ENCODE results near the gene MAML3.

MAML3 gene

DNA sequence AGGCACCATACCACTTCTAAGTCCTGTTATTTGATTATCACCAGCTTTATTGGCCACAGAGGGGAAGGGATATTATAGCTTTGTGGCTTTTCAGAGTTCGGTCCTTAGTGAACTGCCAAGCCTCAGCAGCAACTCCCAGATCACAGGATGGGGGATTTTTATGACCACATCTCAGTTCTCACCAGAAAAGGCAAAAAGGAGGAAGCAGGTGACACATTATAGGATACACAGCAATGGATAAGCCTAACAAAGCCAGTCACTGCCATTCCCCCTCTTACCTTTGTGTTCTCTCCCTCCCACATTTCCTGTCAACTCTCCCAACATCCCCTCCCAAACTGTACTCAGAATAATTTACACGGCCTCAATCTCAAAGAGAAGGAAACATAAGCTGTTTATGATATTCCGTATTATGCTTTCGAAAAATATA is 345.6 kb downstream of the MAML3 start:
- no peak for DNase-seq

DNA sequence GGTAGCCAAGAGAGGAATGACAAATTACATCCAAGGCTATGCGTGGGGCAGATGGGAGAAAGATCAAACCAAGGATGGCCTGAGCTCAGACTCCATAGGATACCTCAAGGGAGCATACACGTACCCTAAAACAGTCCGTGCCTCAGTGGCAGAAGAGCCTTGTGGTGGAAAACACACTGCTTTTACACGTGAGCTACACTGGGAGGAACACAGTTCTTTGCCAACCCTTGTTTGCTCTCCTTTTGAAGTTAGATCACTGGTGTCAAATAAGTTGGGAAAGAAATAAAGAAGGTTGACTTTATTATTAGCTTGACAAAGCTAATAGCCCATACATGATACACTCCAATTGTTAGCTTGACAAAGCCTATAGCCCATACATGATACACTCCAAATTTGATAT is 346.5 kb downstream of the MAML3 start:
- no peak for DNase-seq

DNA sequence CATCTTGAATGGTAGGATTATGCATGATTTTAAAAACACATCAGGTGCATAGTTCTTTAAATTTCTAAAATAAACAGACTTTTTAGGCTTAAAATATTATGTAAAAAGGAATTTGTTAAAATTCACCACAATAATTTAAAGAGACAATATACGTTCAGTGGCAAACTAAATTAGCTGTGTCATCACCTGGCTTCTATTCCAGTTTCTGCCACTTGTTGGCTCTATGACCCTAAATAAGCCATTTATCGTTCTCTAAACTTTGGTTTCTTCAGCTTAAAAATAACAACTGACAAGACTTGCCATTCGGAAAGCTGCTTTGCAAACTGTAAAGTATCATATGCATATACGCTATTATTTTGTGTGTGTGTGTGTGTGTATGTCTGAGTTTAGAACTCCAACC is 347.1 kb downstream of the MAML3 start:
- DNase-seq, result no peak

DNA sequence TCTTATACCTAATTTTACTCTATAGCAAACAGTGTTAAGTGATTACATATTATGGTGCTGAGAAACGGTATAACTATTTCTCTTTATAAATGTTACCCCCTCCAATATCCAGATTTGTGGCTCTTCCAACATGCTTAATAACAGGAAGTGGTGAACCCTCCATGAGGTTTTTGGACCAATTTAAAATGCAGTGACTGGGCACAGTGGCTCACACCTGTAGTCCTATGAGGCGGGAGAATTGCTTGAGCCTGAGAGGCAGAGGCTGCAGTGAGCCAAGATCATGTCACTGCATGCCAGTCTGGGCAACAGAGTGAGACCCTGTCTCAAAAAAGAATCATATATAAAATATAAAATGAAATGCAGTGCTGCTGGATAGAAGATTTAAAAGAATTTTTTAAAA is 351.1 kb downstream of the MAML3 start:
- DNase-seq, result no peak

DNA sequence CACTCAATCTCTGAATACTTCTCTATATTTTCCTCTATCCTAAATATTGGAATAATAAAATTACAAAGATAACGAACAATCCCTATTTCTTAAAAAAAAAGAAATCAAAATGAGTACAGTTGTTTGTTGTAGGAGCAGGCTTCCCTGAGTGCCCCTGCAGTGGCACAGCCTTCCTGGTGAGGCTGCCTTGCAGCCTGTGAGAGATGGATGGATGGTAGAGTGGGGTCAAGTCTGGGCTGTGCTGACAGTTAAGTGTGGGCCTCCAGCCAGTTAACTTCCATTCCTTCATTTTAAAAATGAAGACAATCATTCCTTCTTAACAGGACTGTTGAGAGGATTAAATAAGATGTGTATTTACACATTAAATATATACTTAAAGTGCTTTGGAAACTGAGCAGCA is 351.5 kb downstream of the MAML3 start:
- no peak for DNase-seq

DNA sequence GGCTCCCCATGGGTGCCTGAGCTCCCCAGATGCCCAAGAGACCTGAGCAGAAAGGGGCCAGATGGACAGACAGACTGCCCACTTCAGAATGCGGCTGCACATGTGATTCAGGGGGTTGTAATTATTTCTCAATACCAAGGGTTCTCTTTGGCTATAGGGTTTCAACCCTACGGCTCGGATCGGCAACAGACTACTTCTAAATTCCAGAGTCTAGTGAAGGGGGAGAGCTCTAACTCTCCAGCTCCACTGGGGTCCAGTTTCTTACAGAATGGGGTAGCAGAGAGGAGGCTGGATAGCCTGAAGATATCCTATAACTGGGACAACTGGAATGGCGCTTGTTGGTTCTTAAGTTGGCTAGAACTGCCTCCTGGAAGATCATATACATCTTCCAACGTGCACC is 352.1 kb downstream of the MAML3 start:
- DNase-seq, result no peak

DNA sequence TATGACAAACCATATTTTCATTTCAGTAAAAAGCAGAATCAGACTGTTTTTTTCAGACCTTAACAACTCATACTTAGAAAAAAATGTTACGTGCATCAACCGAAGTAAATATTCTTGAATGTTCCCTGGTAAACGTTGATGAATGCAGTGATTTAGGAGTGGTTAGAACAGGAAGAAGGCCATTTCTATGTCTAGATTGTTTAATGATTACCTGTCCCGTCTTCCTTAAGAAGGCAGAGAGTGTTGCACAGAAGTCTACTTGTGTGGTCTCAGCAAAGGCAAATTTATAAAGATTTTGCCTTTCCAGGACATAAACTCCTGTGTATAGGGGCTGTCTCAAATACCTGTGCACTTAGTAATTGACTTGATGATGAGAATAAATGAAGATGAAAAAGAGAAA is 353.9 kb downstream of the MAML3 start:
- no peak for DNase-seq

DNA sequence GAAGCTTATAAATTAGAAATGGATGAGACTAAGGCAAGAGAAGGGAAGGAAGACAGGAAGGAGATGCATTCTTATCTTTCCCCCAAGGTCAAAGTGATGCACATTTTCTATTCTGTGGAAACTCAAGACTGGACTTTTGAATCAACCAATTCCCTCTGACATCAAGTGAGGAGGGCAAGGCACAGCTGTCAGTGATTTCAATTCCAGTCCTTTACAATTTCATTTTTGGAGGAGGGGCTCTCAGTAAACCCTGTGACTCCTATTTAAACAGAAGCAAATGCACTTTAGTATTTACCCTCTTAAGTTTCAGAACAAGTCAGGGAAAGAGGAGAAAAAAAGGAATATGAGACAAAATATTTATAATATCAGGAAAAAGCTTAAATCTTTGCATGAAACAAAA is 354.4 kb downstream of the MAML3 start:
- no peak for DNase-seq

DNA sequence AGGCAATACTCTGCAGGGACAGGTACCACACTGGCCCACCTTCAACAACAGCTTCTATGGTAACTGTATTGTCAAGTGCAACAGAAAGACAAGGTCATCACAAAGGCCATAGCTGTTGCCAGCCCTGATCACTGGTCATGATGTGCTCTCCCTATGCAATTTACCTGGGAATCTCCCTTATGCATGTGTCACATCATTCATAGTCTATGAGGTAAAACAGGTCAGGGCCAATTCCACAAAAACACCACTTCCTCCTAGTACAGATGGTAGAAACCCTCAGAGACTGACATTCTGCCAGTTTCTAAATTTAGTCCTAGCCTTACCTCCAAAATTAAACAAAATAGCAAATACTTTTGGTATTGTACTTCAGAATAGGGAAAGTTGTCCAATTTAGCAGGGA is 355.5 kb downstream of the MAML3 start:
- DNase-seq, result peak in 1 of 14 donors; percentile 91

DNA sequence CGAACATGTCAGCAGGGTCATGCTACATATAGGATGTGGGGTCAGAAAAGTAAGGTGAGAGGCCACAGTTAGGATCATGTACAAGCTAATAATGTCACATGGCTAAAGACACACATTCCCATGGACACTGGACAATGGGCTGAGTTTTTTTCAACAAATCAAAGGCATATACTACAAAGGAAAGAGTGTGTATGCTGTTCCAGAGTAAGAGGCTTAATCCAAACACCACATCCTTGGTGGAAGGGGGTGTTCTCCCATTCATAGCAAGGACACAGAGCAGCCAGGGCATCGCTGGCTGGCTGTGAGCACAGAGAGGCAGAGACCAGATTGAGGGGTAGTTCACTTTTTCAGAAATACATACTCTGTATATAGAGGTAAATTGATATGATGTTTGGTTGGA is 356.7 kb downstream of the MAML3 start:
- no peak for DNase-seq

DNA sequence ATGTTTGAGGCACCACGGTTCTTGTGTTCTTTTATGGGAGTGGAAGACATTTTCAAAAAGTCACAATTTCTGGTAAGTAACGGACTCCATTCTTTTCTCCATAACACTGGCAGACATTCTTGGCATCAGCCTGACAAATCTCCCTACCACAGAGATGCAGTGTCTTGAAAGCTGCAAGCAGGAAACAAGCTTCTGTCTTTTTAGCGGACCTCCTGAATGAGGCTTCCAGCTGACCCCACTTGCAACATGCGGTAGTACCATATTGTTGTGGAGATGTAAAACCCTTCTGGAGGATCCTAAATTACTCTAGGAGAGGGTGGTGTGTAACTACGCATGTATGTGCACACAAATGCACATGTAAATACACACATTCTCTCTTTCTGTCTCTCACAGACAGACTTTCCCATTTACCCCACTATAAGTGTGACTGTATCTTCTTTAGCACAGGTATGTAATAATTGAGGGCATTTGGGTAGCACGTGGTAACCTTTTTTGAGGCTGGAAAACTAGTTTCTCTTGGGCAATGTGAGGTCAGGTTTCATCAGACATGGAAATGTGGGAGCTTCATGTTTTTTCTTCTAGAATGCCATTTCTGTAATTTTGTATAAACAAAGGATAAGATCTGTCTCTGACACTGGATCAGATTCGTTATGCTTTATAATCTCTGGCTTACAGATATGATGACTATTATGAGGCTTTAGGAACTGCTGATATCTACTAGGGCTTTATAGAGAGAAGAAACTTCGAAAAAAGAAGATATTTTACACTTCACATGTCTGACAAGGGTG is 358.3 kb downstream of the MAML3 start:
- DNase-seq, result peak in 1 of 14 donors; percentile 41

DNA sequence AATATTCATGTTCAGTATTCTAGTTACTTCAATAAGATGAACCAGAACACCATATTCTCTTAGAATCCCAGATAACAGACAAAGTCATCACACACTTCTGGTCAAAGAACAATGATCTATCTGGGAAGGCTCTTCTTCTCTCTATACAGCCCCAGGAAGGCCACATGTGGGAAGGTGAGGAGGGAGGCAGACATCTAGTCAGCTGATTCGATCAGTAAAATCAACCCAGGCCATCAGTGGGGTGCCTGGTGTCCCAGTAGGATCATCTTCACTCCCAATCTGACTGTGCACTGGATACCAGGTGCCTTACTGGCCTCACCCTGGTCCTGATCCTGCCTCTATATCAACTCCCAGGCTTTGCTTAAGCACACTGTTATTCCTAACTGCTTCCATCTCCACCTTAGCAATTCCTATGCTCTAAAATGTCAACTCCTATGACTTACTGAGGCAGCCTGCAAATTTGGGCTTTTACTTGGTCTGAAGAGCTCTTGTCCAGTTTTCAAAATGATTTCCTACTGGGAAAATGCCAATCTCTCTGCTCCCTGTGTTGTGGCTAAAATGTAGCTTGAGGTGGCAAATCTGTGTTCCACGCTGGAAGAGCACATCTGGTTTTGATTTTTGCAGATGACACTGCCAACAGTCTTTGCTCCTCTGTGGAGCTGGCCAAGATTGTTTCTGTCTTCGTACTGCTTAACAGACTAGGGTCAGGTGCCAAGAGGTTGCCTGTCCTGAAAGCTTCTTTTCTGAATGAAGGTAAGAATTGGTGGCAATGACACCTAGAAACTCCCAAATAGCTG is 359.6 kb downstream of the MAML3 start:
- DNase-seq, result no peak

DNA sequence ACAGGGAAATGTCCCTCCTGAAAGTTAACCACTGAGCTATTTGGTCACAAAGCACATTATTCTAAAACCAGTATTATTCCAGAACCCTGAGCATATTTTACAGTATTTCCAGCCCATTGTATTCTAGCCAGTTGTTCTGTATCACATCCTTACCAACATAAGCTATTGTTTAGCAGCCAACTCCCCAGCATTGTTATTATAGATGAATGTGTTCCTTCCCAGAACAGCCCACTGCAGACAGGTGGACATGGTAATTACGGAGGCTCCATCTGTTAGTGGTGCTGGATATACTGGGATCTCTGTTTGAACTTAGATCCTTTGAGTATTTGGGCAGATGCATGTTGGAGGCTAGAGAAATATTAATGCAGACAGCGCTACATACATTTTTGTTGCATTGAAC is 362.3 kb downstream of the MAML3 start:
- DNase-seq, result peak in 1 of 14 donors; percentile 71

DNA sequence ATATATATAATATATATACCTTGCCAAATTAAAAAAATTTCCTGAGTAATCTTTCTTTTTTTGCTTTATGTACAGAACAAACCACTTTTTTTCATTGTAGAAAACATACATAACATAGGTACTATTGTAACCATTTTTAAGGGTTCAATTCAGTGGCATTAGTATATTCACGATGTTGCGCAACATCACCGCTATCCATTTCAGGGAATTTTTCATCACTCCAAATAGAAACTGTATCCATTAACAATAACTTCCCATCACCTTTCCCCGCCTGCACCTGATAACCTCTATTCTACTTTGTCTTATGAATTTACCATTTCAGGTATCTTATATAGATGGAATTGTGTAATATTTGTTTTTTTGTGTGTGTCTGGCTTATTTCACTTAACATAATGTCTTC is 363.7 kb downstream of the MAML3 start:
- DNase-seq, result no peak

DNA sequence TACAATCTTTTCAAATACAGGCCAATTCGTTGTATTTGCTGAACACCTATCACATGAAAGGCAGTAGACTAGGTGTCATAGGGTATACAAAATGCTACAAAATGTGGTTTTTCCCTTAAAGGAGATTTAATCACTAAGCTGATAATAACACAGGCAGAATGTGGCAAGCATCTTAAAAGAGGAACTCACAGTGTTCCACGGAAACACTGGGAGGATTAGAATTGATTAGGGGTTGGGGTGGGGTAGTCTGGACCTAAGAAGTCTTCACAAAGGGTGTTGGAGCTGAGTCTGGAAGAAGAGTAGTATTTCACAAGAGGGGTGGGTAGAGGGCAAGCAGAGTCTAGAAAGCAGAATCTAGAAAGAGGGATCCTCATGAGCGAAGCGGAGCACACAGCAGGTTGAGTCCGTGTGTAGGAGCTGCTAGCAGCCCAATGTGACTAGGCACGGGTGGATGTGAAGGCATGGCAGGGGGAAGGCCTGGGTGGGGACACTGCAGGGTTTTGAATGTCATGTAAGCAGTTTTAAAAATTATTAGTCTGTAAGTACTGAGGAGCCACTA is 364.8 kb downstream of the MAML3 start:
- DNase-seq, result no peak

DNA sequence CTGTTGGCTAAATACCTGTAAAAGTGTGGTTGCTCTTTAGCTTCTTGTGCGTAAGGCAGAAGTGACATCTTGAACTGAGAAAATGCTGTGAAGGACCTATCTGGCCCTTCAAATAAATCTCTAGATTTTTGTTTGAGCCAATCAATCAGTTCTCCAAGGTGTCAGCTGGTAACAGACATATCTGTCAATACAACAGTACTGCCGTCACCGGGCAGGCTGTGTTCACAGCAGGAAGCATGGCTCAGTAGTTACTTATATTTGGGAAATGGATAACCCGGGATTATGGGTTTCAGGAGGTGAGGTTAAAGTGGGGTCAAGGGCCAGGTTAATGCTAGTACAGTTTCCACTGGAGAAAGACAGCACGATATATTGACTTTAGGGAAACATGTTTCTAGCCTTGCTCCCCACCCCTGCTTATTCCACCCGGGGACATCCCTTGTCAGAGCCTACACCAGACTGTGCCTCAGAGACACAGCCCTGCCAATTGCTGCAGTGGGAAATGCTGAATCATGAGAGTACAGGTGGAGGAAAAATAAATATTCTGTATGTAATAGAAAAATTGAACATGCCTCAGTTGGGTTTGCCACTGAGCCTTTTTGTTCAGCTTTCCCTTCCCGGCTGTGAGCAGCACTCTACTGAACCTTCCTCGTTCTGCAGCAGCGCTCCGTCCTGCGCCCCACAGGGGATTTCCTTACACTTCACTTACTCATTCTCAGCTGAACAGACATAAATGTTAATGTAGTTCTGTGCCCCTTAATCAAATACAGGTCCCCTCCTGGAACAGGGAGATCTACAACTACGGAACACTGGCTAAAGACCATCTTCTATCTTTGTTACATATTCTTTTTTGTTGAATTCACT is 367.3 kb downstream of the MAML3 start:
- DNase-seq, result peak in 1 of 14 donors; percentile 47

DNA sequence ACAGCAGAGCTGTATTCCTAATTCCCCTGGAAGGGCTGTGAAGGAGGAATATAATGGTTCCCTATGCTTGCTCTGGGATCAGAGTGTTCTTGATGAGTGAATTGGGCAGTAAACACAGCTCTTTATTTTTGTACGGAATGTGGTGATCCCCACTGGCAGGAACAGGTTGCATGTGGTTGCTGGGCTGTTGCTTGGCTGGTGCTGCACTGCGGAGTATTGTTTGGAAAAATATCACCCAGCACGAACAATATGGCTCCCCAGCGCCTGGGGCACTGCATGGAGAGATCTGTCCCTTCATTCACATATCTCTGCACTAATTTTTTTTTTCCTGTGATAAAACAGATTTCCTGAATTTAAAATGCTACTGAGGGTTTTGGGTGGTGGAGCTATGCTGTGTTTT is 368.6 kb downstream of the MAML3 start:
- DNase-seq, result peak in 4 of 14 donors; percentile 8 to 97 (median 37)

DNA sequence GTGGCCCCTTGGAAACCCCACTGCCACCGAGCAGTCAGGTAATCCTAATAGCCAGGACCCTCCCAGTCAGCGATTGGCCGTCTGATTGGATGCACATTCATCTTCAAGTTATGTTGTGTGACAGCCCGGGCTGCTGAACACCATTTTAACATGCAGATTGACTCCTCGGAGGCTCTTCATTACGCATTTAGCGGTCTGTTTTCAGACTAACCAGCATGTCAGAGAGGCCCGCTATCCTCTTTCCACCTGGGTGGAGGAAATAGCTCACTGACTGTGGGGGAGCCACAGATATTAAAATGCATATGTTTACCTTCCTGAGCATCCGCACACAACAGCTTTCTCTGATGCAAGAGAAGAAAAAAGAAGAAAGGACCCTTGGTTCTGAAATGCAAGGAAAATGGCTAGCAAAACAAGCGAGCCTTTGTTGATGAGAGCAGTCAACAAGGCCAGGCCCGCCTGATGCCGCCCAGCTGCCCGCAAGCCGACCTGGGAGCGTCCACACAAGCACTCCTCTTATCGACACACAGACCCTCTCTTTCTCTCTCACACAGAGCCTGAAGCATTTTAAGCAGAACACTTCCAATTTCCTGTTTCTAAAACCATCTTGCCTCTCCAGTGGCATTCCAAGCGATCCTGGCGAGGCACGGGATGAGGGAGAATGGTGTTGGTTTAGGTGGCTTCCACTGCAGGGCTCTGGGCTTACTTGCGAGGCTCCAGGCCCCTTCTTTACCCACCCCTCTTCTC is 370.1 kb downstream of the MAML3 start:
- peak in 10 of 14 donors; percentile 28 to 67 (median 52) for DNase-seq

DNA sequence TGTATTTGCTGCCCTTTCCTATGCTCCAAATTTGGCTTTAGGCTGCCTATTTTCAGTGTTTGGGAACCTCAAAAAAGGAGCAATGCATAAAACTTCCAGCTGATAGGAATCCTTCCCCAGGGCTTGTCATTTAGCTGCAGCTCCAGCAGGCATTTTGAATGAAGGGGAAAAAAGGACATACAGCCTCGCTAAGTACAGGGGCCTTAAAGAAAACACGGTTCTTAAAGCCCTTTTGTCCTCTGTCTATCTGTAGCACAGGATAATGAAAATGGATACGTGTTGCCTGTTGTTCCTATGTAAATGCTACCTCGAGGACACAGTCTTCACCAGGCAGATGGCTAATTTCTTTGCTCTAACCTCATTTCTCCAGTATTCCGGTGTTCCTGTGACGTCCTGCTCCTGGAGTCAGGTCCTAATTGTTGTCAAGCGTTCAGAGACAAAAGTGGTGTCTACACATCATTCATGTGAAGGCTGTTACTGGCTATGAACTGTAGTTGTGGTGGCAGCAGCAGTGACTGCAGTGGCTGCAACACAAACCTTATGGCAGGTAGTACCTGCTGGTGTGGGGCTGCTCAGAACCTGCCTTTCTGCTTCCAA is 371.0 kb downstream of the MAML3 start:
- DNase-seq, result peak in 2 of 14 donors; percentile 25 to 45

DNA sequence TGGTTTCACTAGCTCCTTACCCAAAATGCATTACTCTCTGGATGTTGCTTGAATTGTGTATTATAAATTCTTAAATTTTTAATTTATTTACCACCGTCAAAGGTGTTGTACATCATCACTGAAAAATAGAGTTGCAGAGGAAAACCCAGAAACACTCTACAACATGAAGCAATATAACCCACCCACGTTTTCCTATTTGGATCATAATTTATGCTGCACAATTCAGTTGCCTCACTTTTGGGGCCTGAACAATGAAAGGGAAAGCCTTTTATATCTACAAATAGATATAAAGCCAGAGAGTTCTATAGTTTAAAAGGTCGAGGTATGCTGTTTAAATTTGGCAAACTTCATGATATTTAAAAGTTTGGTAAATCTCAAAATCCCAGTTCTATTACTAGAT is 372.9 kb downstream of the MAML3 start:
- DNase-seq, result no peak

DNA sequence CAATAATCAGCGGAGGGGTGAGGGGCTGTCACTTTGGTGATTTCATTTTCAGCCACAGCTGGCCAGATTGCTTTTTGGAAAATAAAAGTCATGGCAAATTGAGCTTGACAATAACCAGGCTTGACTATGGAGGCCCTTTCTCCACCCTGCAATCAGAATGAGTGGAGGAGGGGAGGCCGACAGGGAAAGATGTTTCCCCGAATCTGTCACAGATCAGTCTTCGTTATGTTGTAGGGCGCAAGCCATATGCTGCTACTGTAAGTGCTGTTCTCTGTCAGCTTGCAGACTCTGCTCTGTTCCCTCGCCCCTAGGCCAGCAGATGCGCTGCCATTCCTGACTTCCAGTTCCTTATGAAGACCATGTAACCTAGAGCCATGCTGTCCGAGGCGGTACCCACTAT is 374.3 kb downstream of the MAML3 start:
- DNase-seq, result no peak

Measured in C1 segment of cervical spinal cord (tissue), 14 donors.